HG03442 (cell line): ENCODE results near the gene TIMP3.

Experiments
- ATAC-seq: cut with Tn5 transposase; IDR thresholded peaks from one replicate; pipeline ENCODE4 v1.9.1; 2021; ENCODE audit warnings: mild to moderate bottlenecking, moderate library complexity; ENCODE audit not compliant: unreplicated experiment

TIMP3 gene

DNA sequence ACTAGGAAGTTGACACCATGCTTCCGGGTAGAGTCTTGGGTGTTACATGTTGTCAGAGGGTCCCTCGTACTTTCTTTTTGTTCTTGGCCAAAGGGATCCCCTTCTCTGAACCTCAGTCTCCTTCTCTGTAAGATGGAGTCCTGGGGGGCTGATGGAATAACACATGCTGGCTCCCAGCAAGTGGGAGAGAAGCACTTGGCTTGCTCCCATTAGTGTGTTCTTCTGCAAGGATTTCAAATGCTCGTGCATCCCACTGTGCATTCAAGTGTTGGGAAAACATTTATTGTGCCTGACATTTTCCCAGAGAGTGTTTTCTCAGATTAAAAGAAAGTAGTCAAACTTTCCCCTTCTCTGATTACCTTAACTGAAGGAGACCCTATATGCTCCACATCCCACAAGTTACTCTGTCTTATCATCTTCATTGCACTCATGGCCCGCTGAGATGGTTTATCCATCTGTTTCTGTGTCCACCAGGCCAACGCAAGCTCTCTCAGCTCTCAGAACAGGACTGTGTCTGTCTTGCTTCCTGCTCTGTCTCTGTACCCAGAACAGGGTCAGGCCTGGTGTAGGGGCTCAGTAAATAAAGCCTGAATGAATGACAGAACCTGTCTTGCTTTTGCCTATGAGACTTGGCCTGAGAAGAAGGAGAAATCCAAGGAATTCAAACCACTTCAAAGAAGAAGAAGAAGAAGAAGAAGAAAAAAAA is 16.0 kb upstream of the TIMP3 start:
- no peak for ATAC-seq

DNA sequence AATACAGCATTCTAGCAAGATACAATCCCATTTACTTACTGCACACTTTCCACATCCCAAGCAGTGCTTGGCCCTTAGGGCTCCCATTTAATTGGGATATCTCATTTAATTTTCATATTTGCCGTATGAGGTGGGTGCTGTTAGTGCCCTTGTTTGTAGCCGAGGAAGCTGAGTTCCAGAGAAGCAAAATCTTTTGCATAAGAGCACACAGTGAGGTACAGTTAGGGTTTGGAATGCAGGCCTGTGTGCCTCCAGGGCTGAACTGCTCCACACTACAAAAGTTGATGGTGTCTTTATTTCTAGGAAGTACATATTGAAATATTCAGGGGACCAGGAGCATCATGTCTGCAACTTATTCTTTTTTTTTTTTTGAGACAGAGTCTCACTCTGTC is 15.5 kb upstream of the TIMP3 start:
- ATAC-seq, result no peak

DNA sequence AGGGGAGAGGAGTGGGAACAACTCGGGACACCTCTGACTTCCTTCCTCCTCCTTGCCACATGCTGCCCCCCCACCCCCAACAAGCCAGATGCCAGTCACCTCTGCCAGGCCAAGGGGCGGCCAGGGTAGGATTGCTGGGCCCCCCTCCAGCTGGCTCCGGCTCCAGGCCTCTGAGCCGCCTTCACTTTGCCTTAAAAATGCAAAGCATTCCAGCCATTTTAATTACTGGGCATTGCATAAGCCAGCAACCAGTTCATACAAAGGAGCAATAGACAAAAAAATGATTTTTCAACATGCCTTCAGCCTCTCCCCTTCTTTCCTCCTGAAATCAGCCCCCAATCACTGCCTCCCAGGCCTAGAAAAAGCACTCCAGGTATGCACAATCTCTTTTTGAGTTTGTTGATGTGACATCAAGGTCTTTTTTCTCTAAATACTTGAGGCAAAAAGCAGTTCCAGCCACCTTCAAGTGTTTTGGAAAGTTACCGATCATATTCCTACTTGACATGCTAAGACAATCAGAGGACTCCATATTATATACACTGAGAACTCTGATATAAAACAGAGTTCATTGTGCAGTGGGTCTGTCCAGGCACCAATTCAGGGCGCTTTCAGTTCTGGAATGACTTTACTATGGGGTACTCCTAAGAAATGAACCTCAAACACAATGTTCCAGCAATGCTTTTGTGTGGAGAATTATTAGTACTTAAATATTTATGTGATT is 12.4 kb upstream of the TIMP3 start:
- ATAC-seq, result no peak

DNA sequence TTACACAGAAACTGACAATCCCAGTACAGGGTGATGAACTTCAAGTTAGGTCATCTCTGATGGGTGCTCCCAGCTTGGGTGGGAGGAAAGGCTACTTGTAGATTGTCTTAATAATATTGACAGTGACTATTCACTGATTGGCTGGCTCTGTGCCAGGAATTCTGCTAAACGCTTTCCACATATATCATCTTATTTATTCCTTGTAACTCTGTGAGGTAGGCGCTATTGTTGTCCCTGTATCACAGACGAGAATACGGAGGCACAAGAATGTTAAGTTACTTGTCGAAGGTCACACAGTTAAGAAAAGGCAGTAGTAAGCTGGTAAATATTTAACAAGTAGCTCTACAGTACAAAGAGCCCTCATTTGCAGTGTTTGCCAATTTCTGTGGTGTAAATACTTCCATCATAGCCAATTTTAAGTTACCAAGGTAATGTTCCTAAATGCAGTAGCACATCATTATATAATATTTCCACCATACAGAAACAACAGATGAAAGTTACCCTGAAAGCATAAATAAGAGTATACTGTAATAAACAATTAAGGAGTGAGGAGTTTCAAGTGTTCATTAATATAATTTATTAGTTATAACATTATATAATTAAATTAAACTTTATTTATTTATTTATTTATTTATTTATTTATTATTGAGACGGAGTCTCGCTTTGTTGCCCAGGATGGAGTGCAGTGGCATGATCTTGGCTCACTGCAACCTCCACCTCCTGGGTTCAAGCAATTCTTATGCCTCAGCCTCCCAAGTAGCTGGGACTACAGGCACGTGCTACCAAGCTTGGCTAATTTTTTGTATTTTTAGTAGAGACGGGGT is 11.5 kb upstream of the TIMP3 start:
- no peak for ATAC-seq

DNA sequence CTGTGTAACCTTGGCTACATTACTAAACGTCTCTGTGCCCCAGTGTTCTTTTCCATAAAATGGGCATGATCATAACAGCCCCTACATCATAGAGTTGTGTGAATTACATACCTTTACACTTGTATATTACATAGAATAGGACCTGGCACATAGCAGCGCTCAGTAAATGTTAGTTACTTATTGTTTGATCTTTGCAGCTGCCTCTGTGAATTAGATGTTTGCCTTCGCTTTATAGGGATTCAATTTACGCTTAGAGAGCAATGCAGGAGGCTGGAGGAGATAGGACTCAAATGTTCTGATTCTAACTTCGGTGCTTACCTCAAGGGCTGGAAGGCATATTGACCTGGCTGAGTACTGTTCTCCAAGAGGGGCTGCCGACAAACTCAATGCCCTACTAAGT is 10.4 kb upstream of the TIMP3 start:
- ATAC-seq, result no peak

DNA sequence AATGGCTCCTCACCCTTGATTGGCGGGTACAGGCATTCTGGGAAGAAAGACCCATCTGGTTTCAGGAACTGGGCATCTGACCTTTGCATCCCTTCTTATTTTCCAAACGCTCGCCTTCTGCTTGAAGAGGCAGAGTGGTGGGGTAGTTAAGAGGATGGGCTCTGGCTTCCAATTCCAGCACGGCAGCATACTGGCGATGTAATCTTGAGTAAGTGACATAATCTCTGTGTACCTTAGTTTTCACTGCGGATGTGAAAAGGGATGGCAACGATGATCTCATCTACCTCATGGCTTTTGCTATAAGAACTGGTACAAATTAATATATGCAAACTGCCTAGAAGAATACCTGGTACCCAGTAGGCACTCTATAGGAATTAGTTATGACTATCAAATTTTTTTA is 10.0 kb upstream of the TIMP3 start:
- ATAC-seq, result no peak

DNA sequence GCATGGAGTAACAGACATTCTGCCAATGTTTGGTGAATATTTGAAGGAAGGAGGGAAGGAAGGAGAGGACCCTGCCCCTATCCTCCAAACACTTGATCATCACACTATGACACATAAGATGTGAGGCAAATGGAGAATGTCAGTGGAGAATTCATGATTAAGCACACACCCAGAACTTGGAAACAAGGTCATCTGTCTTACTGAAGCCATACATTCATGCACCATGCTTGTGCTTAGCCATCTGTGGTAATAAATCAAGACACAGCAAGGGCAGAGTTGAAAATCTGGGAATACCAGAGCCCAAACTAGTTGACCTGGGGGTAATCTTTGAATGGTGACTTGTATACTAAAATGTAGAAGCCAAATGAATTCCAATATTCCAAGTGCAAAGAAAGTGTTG is 7.9 kb upstream of the TIMP3 start:
- ATAC-seq, result no peak

DNA sequence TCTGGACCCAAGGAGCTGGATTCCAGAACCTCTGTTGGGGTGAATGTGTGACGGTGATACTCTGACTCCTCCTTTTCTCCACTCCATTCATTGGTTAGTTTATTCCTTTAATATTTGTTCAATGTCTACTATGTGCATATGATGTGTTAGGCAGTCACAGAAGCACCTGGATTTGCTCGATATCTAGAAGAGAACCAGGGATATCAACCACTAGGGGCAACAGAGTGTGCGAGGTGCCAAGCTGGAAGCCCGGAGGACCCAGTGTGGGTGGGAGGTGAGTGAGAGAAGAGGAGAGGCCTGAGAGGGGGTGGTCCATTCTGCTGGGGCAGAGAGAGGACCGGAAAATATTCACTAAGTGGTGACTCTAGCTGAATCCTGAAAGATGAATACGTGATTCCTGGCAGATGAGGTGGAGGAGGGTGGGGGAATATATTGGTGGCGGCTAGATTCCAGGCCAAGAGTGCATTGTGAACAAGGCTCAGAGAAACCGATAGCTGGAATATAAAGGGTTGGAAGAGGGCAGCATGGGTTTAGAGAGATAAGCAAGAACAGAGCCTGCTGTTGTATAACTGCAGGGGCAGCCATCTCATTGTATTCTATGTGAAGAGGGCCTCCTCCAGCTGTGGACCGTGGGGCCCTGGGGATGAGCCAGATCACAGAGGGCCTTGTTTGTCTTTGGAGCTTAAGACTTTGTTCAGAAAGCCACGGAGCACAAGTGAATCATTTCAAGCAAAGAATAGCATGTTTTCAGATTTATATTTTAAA is 6.9 kb upstream of the TIMP3 start:
- ATAC-seq, result no peak

DNA sequence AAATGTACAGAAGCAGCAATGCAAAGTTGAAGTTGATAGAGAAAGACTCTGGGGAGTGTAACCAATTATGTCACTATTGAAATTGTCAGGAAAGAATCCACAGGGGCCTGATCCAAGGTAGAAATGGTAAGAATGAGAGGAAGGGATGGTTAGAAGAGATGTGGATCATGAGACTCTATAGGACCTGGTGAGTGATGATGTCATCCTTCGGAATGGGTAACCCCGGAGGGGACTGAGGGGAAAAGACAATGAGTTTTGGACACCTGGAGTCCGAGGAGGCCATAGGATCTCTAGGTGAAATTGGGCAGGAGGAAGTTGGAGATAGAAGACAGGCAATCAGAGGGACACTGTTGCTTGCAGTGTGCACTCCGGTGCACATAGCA is 6.3 kb upstream of the TIMP3 start:
- no peak for ATAC-seq

DNA sequence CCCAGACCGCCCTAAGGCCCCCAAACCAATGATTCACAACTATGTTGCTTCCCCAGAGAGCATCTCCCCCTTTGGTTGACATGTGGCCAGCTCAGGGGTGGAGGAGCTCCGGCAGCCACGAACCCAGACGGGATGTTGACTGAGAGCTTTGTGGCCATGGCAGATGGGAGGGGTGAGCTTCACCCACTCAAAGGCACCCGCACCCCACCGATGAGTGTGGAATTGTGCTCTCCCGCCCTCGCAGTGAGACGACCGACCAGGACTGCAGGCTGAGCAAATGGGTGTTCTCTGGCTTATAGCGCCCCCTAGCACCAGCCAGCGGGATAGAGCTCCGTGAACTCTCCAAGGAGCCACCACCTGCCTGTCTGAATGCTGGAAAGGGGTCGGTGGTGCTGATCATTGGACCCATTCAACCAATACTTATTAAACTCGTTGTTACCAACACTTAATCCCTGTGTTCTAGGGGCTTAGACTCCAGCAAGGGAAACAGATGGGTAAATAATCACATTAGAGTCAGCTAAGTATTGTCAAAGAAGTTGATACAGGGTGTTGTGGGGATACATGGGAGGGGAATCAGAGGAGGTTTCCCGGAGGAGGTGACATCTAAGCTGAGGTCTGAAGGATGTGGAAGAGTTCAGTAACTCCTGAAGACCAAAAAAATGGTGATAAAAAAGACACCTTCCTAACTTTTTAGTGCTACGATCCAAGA is 4.5 kb upstream of the TIMP3 start:
- ATAC-seq, result no peak

DNA sequence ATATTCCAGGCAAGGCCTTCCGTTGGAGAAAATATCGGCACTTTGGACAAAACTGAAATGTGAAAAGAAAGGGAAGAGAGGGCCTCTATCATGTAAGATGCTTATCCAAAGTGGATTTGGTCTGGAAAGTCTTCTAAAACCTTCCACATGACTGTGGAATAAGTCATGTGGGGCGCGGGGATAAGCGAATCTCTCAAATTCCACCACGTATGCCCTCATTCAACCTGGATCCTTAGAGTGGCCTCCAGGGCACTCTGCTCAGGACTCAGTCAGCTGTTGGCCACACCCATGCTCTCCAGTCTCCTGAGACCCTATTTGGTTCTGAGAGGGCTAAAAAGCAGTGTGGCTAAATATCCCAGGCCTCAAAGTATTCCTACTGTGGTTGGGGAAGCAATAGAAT is 2.0 kb upstream of the TIMP3 start:
- ATAC-seq, result no peak

DNA sequence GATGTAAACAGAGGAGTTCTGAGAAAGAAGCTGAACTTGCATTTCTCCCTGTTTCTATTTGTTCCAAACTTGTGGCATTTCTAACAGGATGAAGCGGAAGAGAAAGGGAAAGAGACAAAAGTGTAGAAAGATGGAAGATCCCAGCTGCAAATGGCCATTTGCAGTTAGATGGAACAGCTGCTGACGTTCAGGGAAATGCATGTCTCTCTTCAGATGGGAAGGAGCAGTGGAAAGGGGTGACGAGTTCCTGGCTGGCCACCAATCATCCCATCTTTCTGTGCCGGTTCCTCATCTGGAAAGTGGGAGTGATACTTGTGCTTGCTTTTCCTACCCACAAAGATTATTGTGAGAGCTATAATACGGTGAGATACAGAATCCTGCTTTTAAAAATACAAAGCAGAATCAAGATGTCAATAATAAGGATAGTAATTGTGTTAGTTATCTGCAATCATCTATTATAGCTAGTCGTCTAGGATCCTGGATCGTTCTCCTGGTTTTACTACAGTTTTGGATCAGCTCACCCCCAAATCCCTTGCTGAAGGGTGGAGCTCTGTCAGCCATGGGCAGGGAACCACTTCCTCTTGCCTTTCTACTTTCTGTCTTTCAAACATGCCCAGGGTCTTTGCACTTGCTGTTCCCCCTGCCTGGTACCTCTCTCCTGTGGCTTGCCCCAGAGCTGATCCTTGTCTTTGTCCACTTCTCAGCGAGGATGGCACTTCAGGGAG is 1.2 kb upstream of the TIMP3 start:
- no peak for ATAC-seq

DNA sequence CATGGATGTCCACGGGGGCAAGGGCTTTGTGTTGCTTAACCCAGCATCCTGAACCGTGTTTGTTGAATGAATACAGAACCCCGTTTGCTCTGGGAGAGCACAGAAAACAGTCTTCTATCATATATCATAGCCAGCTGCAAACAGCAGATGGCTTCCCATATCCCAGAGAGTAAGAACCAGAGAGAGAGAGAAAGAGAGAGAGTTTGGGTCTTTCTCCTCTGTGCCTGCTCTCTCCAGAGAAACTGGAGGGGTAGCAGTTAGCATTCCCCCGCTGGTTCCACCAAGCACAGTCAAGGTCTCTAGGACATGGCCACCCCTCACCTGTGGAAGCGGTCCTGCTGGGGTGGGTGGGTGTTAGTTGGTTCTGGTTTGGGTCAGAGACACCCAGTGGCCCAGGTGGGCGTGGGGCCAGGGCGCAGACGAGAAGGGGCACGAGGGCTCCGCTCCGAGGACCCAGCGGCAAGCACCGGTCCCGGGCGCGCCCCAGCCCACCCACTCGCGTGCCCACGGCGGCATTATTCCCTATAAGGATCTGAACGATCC is 440 bp upstream of the TIMP3 start:
- ATAC-seq, result no peak

DNA sequence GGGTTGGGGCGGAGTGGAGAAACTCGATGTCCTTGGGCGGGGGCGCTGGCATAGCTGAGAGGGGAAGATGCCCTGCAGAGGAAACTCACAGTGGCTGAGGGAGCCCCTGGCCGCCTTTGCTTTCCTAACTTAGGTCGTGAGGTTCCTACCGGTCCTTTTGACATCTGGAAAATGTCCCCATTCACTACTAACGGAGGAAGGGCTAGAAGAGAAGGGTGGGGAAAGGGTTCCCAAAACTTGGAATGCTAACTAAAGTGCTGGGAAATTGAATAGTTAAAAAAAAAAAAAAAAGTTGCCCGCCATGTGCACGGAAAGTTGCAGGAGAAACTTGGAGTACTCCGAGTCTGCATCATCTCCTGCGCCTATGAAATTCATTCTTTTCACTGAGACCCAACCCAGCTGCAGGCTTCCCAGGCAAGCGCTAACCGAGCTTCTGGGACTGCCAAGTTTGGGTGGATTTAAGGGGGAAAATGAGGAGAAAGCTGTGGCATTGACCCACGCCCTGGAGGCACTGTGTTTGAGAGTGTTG is 796 bp downstream of the TIMP3 start:
- ATAC-seq, result no peak

DNA sequence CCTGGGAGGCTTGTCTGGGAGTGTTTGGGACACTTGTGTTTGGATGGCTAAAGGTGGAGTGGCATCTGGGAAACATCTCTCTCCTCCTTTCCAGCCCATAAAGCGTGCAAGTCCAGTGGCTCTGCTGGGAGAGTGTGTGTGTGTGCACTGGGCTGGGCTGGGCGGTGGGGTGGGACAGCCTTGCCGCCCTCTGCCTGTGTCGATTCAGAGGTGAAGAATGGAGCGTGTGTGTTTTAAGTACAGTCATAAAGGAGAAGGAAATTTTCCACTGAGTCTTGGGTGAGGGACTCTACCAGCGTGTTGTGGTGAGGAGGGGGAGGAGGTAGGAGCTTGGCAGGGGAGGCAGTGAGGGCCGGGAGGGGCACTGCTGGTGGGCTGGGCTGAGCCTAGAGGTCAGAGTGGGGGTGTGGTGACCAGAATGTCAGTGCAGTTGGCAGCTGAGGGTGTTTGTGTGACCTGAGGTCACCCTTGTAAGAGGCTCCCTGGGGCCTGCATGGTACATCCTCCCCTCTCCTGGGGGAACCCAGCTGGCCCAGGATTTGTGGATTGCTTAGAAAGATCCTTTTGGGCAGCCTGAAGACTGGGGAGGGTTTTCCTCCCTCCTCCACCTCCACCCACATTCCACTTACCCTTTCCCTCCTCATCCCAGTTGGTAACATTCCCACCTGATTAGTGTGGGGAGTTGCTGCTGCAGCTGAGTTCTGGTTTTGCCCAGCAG is 1.7 kb downstream of the TIMP3 start:
- ATAC-seq, result no peak

DNA sequence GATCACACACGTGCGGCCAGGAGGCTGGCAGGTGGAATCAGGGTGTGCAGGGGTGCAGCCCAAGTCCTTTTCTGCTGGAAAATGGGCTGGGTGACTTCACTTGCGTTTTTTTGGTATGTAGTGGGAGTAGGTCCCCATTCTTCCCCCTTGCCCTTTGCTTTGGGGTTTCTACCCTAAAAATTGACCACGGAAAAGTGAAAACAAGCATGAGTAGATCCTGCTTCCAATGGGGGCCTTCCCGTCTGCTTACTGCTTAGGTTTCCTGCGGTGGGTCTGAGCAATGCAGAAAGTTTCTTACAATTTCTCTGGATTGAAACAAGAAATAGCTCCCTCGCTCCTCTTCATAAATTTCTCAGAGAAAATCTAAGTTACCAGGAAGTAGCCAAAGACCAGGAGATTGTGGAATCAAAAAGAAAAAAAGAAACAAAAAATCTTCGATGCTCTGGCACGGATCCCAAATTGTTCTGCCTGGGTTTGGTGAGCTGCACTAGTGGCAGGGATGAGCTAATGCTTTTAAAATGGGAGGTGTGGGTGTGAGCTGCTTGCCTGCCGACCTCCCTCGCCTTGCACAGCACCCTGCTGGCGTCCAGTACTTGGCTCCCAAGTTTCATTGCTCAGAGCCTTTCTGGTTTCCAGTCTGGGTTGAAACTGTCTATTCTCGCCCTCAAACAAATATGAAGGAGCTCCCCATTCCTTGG is 2.4 kb downstream of the TIMP3 start:
- ATAC-seq, result no peak

DNA sequence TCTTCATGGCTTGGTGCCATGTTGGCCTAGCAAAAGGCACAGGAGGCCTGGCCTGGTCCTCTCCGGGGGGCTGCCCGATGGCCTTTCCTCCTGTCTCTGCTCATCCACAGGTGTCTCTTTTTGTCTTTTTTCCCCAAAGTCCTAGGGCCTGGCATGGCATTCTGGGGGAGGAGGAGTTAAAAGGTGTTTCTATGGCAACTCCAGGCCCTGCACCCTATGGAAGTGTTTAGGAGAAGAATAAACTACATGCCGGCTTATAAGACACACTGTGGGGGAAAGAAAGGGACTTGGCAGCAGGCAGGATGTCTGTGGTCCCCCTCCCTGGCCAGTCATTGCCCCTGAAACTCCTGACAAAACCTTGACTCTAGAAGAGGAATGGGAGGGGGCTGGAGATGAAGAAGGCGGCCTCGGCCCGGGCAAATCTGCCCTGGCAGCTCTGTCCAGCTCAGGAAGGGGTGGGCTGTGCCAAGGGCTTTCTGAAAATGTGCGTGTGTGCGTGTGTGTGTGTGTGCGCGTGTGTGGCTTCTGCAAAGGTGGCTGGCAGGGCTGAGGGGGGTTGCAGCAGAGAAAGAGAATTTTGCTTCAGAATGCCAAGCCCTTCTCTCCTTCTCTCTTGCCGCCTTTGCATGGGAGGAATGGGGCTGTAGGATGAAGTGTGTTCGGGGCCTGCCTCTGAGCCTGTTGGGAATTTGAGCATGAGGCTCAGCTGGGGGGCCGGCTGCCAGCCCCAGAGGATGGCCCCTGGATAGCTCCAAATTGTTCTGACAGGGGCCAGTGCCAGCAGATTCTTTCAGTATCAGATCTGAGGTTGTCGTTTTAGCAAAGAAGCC is 3.2 kb downstream of the TIMP3 start:
- no peak for ATAC-seq
